Measurements from ENCODE around the gene POU6F2.

The POU6F2 gene

DNA sequence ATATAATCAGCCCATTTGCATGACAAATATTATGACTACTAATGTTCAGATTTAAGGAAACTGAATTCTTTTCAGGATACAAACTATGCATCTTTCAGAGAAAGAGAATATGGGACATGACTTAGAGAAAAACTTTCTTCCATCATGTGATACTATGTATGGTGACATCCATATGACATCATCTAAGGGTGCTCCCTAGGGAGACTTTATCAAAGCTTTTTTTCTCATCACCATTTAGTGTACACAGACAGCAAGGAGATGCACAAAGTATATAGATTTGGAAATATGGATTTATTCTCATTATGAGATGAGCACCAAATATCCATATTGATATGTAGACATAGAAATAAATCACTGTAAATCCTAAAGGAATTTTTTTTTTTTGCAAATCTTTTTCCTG is 424.3 kb downstream of the POU6F2 start:
- no peak overlapping the region for H3K4me3 Mint-ChIP-seq
- H3K27ac Mint-ChIP-seq: no peak overlapping the region
- ATAC-seq (replicated peaks) (no peak), DNase-seq (no peak)
- no peaks in the 10 kb centered on the region for H3K4me1 Mint-ChIP-seq (ENCODE audit: low read depth in 2 of 2)
- H3K36me3 Mint-ChIP-seq (ENCODE audit: insufficient read depth): no peaks in the 10 kb centered on the region
- H3K27me3 Mint-ChIP-seq: peaks cover 13 to 33% of the 10 kb centered on the region in 2 donors
- peaks cover 0 to 3% of the 10 kb centered on the region in 2 donors for H3K9me3 Mint-ChIP-seq

DNA sequence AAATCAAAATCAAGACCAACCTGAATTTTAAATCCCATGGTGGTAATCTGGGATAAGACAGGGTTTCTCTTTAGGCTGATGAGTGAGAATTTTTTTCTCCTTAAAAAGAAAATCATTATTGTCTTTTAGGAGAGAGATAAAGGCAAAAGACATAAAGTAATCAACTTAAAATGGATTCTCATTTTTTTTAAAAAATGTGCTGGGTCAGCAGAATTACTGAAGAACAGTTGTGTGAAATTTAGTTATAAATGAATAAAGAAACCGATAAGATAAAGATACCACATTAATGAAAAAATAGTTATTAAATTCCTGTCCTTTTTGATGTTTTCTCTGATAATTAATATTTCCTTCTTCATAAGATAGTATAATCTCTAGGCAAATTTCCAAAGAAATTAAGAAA is 427.2 kb downstream of the POU6F2 start:
- no peaks in the 10 kb centered on the region for H3K36me3 Mint-ChIP-seq (ENCODE audit: insufficient read depth)
- H3K27me3 Mint-ChIP-seq: peaks cover 6 to 25% of the 10 kb centered on the region in 2 donors
- ATAC-seq (replicated peaks) (no peak), DNase-seq (no peak)
- no peaks in the 10 kb centered on the region for H3K4me1 Mint-ChIP-seq (ENCODE audit: low read depth in 2 of 2)
- no peak overlapping the region for H3K27ac Mint-ChIP-seq
- no peak overlapping the region for H3K4me3 Mint-ChIP-seq
- peaks cover 0 to 3% of the 10 kb centered on the region in 2 donors for H3K9me3 Mint-ChIP-seq

GRCh38 chr7:39405581-39405980 is 427.9 kb downstream of the POU6F2 start:
- peaks cover 9 to 30% of the 10 kb centered on the region in 2 donors for H3K27me3 Mint-ChIP-seq
- DNase-seq (no peak), ATAC-seq (replicated peaks) (no peak)
- H3K36me3 Mint-ChIP-seq (ENCODE audit: insufficient read depth): no peaks in the 10 kb centered on the region
- peaks cover 0 to 3% of the 10 kb centered on the region in 2 donors for H3K9me3 Mint-ChIP-seq
- H3K27ac Mint-ChIP-seq: no peak overlapping the region
- no peak overlapping the region for H3K4me3 Mint-ChIP-seq
- no peaks in the 10 kb centered on the region for H3K4me1 Mint-ChIP-seq (ENCODE audit: low read depth in 2 of 2)

DNA sequence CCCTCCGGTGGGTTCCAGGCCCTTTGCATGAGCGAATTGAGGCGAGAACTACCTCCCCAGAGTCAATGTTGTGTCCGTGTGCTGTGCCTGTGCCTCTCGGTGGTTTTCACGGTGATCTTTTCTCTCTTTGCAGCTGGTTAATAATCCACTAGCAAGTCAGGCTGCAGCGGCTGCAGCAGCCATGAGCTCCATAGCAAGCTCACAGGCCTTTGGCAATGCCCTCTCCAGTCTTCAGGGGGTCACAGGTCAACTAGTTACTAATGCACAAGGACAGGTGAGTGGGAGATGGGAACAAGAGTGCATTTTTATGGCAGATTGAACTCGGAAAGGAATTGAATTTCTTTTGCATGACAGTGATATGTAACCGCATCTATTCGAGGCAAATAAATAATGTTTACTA is 428.8 kb downstream of the POU6F2 start:
- H3K4me3 Mint-ChIP-seq: no peak overlapping the region

DNA sequence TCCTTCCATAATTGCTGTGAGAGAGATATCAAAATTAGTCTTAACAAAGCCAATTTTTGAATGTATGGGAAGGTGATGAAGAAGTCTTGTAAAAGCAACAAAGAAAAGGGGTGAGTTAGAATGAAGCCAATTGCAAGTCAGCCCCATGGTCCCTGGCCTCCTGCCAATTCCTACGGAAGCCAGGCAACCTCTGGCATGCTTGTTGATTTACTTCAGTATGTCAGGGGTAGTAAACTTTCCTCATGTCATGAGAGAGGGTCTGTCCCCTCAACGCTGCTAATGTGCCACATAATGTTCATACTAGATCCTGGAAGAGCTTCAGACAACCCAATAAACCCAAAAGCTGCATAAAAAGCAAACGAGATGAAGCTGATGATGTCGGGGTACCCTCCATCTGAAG is 429.4 kb downstream of the POU6F2 start:
- Mint-ChIP-seq H3K27ac (no peak overlapping the region), H3K9me3 (peaks cover 0 to 3% of the 10 kb centered on the region in 2 donors), H3K27me3 (peaks cover 17 to 44% of the 10 kb centered on the region in 2 donors), H3K36me3 (ENCODE audit: insufficient read depth) (no peaks in the 10 kb centered on the region), H3K4me1 (ENCODE audit: low read depth in 2 of 2) (no peaks in the 10 kb centered on the region), H3K4me3 (no peak overlapping the region)
- ATAC-seq (replicated peaks) (no peak), DNase-seq (no peak)

More for the DNA sequence above, 428.8 kb downstream of the POU6F2 start:
- DNase-seq (no peak), ATAC-seq (replicated peaks) (no peak)
- Mint-ChIP-seq H3K4me1 (ENCODE audit: low read depth in 2 of 2) (no peaks in the 10 kb centered on the region), H3K27ac (no peak overlapping the region), H3K36me3 (ENCODE audit: insufficient read depth) (no peaks in the 10 kb centered on the region), H3K27me3 (peaks cover 17 to 39% of the 10 kb centered on the region in 2 donors), H3K9me3 (peaks cover 0 to 3% of the 10 kb centered on the region in 2 donors)

DNA sequence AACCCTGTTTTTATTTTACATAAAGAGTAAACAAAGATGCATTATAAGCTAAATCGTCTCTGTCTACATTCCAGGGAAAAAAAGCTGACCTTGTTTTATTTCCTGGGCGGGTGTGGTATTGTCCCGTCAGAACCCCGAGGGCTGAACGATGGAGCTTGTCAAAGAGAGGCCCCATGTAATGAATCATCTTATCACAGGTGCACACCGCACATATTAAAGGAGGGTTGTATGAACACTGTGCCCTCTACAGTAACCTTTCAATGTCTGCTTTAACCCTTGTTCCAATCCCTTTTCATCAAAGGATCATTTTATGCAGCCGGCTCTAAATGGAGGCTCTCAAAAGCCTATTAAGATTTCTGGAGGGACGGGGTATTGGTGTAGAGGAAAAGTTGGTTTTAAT is 430.0 kb downstream of the POU6F2 start:
- Mint-ChIP-seq H3K9me3 (peaks cover 0 to 3% of the 10 kb centered on the region in 2 donors), H3K4me1 (ENCODE audit: low read depth in 2 of 2) (no peaks in the 10 kb centered on the region), H3K36me3 (ENCODE audit: insufficient read depth) (no peaks in the 10 kb centered on the region), H3K4me3 (no peak overlapping the region), H3K27ac (no peak overlapping the region), H3K27me3 (peaks cover 17 to 44% of the 10 kb centered on the region in 2 donors)
- DNase-seq (no peak), ATAC-seq (replicated peaks) (no peak)

DNA sequence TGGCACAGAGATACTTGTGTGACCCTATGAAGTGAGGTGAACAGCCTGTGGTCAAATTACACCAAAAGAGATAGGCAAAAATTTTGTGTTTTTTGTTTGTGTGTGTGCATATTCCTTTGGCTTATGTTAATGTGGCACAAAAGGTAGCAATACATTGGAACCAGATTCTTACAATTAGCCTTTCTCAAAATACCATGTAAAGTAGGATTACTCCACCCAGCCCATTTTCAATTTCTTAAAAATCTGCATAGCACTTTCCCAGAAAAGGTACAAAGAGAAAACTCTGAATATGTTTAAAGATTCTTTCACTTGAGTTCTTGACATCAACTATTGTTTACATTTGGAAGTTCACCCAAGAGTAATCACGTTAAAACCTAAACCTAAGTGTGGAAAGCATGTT is 431.2 kb downstream of the POU6F2 start:
- Mint-ChIP-seq H3K27ac (no peak overlapping the region), H3K4me3 (no peak overlapping the region), H3K36me3 (ENCODE audit: insufficient read depth) (no peaks in the 10 kb centered on the region), H3K27me3 (peaks cover 20 to 38% of the 10 kb centered on the region in 2 donors), H3K4me1 (ENCODE audit: low read depth in 2 of 2) (peaks cover under 1 to 3% of the 10 kb centered on the region in 2 donors), H3K9me3 (peaks cover 0 to 3% of the 10 kb centered on the region in 2 donors)
- ATAC-seq (replicated peaks): no peak
- no peak for DNase-seq

DNA sequence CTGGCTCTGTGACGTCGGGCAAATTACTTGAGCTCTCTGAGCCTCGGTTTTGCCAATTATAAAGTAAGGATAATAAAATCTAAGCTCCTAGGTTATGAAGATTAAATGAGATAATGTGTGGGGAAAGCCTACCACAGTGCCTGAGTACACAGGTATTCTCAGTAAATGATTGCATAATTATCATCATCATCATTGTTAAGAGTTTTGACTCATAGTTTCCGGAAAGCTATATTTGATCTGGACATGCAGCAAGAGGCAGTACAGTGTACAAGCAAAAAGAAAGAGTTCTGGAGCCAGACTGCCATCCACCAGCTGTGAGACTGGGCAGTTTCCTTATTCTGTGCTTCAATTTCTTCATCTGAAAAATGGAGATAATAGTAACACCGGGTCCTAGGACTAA is 432.9 kb downstream of the POU6F2 start:
- H3K4me1 Mint-ChIP-seq (ENCODE audit: low read depth in 2 of 2): peaks cover 5 to 6% of the 10 kb centered on the region in 2 donors
- peaks cover 29 to 54% of the 10 kb centered on the region in 2 donors for H3K27me3 Mint-ChIP-seq
- H3K4me3 Mint-ChIP-seq: no peak overlapping the region
- H3K9me3 Mint-ChIP-seq: peaks cover 0 to 3% of the 10 kb centered on the region in 2 donors
- no peak overlapping the region for H3K27ac Mint-ChIP-seq
- no peak for ATAC-seq (replicated peaks)
- no peak for DNase-seq
- no peaks in the 10 kb centered on the region for H3K36me3 Mint-ChIP-seq (ENCODE audit: insufficient read depth)

DNA sequence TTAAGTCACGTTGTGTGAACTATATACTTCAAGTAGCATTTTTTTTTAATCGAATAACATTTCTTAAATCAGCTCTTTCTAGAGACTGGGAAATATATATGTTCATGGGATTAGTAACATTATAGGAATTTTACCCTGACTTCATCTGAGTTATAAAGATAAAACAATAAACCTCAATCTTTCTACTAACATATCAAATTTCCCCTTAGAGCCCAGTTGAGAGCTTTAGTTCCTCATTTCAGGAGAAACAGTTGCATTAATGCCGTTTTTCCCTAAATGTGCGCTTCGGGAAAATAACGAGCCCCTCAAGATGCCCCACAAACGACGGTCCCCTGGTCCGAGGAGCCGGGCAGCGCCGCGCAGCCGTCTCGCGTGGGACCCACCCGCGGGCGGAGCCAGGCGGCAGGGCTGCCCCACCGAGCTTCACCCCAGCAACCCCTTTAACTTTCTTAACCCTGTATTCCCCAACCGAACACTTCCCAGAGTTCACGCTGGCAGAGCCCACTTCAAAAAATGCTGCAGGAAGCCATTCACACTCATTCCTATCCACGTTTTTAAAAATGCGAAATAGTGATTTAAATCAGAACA is 436.0 kb downstream of the POU6F2 start:
- no peak for ATAC-seq (replicated peaks)

GRCh38 chr7:39414224-39415035 is 436.7 kb downstream of the POU6F2 start:
- ATAC-seq (replicated peaks) (peak; percentile 36), DNase-seq (no peak)
- peak overlapping the region; percentile 76 to 83 for H3K4me3 Mint-ChIP-seq
- peak overlapping the region in 1 of 2 donors; percentile 13 for H3K27ac Mint-ChIP-seq
- no peaks in the 10 kb centered on the region for H3K36me3 Mint-ChIP-seq (ENCODE audit: insufficient read depth)
- no peaks in the 10 kb centered on the region for H3K9me3 Mint-ChIP-seq
- peaks cover 5 to 6% of the 10 kb centered on the region in 2 donors for H3K4me1 Mint-ChIP-seq (ENCODE audit: low read depth in 2 of 2)
- H3K27me3 Mint-ChIP-seq: peaks cover 46 to 58% of the 10 kb centered on the region in 2 donors

More for the DNA sequence above, 436.0 kb downstream of the POU6F2 start:
- Mint-ChIP-seq H3K36me3 (ENCODE audit: insufficient read depth) (no peaks in the 10 kb centered on the region), H3K4me3 (peak overlapping the region; percentile 76 to 83), H3K9me3 (no peaks in the 10 kb centered on the region), H3K27me3 (peaks cover 46 to 58% of the 10 kb centered on the region in 2 donors), H3K27ac (peak overlapping the region in 1 of 2 donors; percentile 13), H3K4me1 (ENCODE audit: low read depth in 2 of 2) (peaks cover 5 to 6% of the 10 kb centered on the region in 2 donors)
- DNase-seq: no peak

DNA sequence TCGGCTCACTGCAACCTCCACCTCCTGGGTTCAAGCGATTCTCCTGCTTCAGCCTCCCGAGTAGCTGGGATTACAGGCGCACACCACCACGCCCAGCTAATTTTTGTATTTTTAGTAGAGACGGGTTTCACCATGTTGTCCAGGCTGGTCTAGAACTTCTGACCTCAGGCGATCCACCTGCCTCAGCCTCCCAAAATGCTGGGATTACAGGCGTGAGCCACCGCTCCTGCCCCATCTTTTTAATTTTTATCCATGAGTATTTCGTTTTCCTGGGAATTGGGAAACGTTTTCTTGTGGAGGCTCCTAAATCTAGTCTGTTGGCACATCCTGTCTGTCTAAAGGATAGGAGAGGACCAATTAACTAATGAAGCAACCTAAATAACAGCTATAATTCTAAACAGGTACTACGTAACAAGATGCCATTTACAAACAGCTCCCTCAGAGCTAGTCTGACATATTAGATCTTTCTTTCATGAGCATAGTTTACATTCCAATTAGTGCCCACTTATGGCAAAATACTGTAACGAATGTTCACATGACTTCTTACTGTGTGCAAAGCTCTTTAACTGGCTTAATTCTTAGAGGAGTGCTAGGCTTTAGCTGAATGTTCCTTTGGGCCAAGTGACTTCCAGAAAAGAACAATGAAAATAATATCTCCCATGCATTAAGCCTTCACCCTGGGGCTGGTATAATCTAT is 437.5 kb downstream of the POU6F2 start:
- H3K9me3 Mint-ChIP-seq: no peaks in the 10 kb centered on the region
- peak overlapping the region; percentile 57 to 76 for H3K4me3 Mint-ChIP-seq
- H3K36me3 Mint-ChIP-seq (ENCODE audit: insufficient read depth): no peaks in the 10 kb centered on the region
- no peak for ATAC-seq (replicated peaks)
- no peak for DNase-seq
- H3K4me1 Mint-ChIP-seq (ENCODE audit: low read depth in 2 of 2): peaks cover 5 to 6% of the 10 kb centered on the region in 2 donors
- peaks cover 46 to 57% of the 10 kb centered on the region in 2 donors for H3K27me3 Mint-ChIP-seq
- no peak overlapping the region for H3K27ac Mint-ChIP-seq

DNA sequence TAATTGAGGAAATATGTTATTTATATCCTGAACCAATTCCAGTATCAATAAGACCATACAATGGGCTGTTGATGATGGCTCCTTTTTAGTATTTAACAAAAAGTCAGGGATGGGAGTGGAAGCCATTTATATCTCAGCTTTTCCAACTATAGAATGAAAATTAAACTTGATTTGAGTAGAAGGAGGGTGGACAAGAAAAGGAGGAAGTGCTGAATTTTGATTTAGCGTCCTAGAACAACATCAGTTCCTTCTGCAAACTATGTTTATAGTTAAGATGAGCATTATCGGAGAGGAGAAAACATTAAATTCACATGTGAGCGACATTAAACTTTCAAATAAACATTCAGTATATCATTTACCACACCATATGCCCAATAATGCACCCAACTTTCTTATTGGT is 439.2 kb downstream of the POU6F2 start:
- no peak for ATAC-seq (replicated peaks)
- H3K4me3 Mint-ChIP-seq: no peak overlapping the region
- peaks cover 5 to 6% of the 10 kb centered on the region in 2 donors for H3K4me1 Mint-ChIP-seq (ENCODE audit: low read depth in 2 of 2)
- H3K9me3 Mint-ChIP-seq: no peaks in the 10 kb centered on the region
- DNase-seq: no peak
- H3K36me3 Mint-ChIP-seq (ENCODE audit: insufficient read depth): no peaks in the 10 kb centered on the region
- H3K27ac Mint-ChIP-seq: no peak overlapping the region
- H3K27me3 Mint-ChIP-seq: peaks cover 37 to 41% of the 10 kb centered on the region in 2 donors

- no peak for ATAC-seq (replicated peaks)
- H3K27me3 Mint-ChIP-seq: peaks cover 40 to 44% of the 10 kb centered on the region in 2 donors
These were observed 439.9 kb downstream of the POU6F2 start for GRCh38 chr7:39417642-39418041.

More at GRCh38 chr7:39417642-39418041, 439.9 kb downstream of the POU6F2 start:
- no peak for DNase-seq
- H3K36me3 Mint-ChIP-seq (ENCODE audit: insufficient read depth): no peaks in the 10 kb centered on the region
- H3K9me3 Mint-ChIP-seq: no peaks in the 10 kb centered on the region
- H3K4me1 Mint-ChIP-seq (ENCODE audit: low read depth in 2 of 2): peaks cover 5 to 6% of the 10 kb centered on the region in 2 donors
- no peak overlapping the region for H3K4me3 Mint-ChIP-seq
- no peak overlapping the region for H3K27ac Mint-ChIP-seq
